DND-41 (cell line): ENCODE measurements around the gene CCDC171.

Experiments used
- ATAC-seq: fragments of 200-7000 bp; cut with Tn5 transposase; 3 replicates; pipeline ENCODE4 v1.9.1; 2021; ENCODE audit warnings: low read depth; ENCODE audit not compliant: insufficient read depth
- DNase-seq: peaks from one replicate; pipeline ENCODE4 v3.0.0-alpha.2; 2020
- H2AFZ ChIP-seq: 2 replicates; pipeline ENCODE4 v1.6.0; 2012; ENCODE audit warnings: low read depth, low read length
- H3K27ac ChIP-seq: 2 replicates; pipeline ENCODE4 v1.5.1; 2012; ENCODE audit warnings: low read length, inconsistent platforms
- H3K27me3 ChIP-seq: fragments of 200-600 bp; sonication (generic); 2 replicates; pipeline ENCODE4 v1.6.0; 2012; ENCODE audit warnings: low read length, mild to moderate bottlenecking, inconsistent platforms; ENCODE audit not compliant: insufficient read depth, poor library complexity
- H3K36me3 ChIP-seq: 2 replicates; pipeline ENCODE4 v1.5.1; 2012; ENCODE audit warnings: low read length, inconsistent platforms; ENCODE audit not compliant: insufficient read depth
- H3K4me1 ChIP-seq: 2 replicates; pipeline ENCODE4 v1.5.1; 2012; ENCODE audit warnings: mild to moderate bottlenecking, low read length; ENCODE audit not compliant: insufficient read depth
- H3K4me2 ChIP-seq: 2 replicates; pipeline ENCODE4 v1.6.0; 2012; ENCODE audit warnings: mild to moderate bottlenecking, moderate library complexity, low read length, inconsistent platforms; ENCODE audit not compliant: insufficient read depth
- H3K4me3 ChIP-seq, 2 experiments: fragments of 200-600 bp in 1 of 2; shearing (Covaris generic) in 1 of 2; 2 replicates each; pipeline ENCODE4 v1.5.1; 2012 to 2016; ENCODE audit warnings: inconsistent platforms in 2 of 2, low read length in 2 of 2, mild to moderate bottlenecking in 2 of 2, low read depth in 1 of 2, moderate library complexity in 1 of 2
- H3K79me2 ChIP-seq: 2 replicates; pipeline ENCODE4 v1.6.0; 2012; ENCODE audit warnings: low read length, inconsistent platforms; ENCODE audit not compliant: insufficient read depth
- H3K9ac ChIP-seq: 2 replicates; pipeline ENCODE4 v1.6.0; 2012; ENCODE audit warnings: low read depth, mild to moderate bottlenecking, inconsistent platforms, low read length, moderate library complexity
- H3K9me3 ChIP-seq: 2 replicates; pipeline ENCODE4 v1.5.1; 2012; ENCODE audit warnings: low read length, moderate library complexity, mild to moderate bottlenecking, inconsistent platforms; ENCODE audit not compliant: insufficient read depth, severe bottlenecking
- H4K20me1 ChIP-seq: 2 replicates; pipeline ENCODE4 v1.6.0; 2012; ENCODE audit warnings: low read length; ENCODE audit not compliant: insufficient read depth
- CTCF ChIP-seq: IDR thresholded peaks from 2 replicates; pipeline ENCODE4 v1.5.1; 2012; ENCODE audit warnings: borderline replicate concordance, low read length, moderate library complexity, mild to moderate bottlenecking; ENCODE audit not compliant: poor library complexity, severe bottlenecking; ENCODE audit errors: extremely low read depth
- EZH2 ChIP-seq: IDR thresholded peaks from 3 replicates; pipeline ENCODE4 v1.6.1; 2012; ENCODE audit warnings: borderline replicate concordance, low read depth, mild to moderate bottlenecking, moderate library complexity, low read length, inconsistent platforms; ENCODE audit not compliant: severe bottlenecking

The CCDC171 gene

GRCh38 chr9:15724612-15725011 is 171.8 kb downstream of the CCDC171 start:
- no peak for ATAC-seq
- Histone ChIP-seq H3K4me2 (no peak overlapping the region), H3K9me3 (no peaks in the 10 kb centered on the region), H3K27me3 (no peaks in the 10 kb centered on the region), H2AFZ (no peak overlapping the region), H3K9ac (no peak overlapping the region), H3K79me2 (no peaks in the 10 kb centered on the region), H4K20me1 (no peaks in the 10 kb centered on the region), H3K27ac (no peak overlapping the region), H3K36me3 (no peaks in the 10 kb centered on the region), H3K4me1 (no peaks in the 10 kb centered on the region), H3K4me3 (no peak overlapping the region)
- TF ChIP-seq CTCF = no peak
- no peak for TF ChIP-seq EZH2
- no peak for DNase-seq

GRCh38 chr9:15725953-15726352 is 173.1 kb downstream of the CCDC171 start:
- Histone ChIP-seq H3K4me1 (no peaks in the 10 kb centered on the region), H4K20me1 (no peaks in the 10 kb centered on the region)
- ATAC-seq = no peak

GRCh38 chr9:15729507-15729906 is 176.7 kb downstream of the CCDC171 start:
- no peak overlapping the region for H3K9ac ChIP-seq
- H3K4me1 ChIP-seq = no peaks in the 10 kb centered on the region
- no peak overlapping the region for H2AFZ ChIP-seq
- TF ChIP-seq EZH2 (no peak), CTCF (no peak)
- ATAC-seq (no peak), DNase-seq (no peak)
- no peak overlapping the region for H3K4me2 ChIP-seq
- H4K20me1 ChIP-seq = no peaks in the 10 kb centered on the region
- no peak overlapping the region for H3K27ac ChIP-seq
- no peaks in the 10 kb centered on the region for H3K36me3 ChIP-seq
- no peak overlapping the region for H3K4me3 ChIP-seq
- no peaks in the 10 kb centered on the region for H3K79me2 ChIP-seq
- H3K27me3 ChIP-seq = no peaks in the 10 kb centered on the region
- H3K9me3 ChIP-seq = no peaks in the 10 kb centered on the region

More at GRCh38 chr9:15725953-15726352, 173.1 kb downstream of the CCDC171 start:
- no peak overlapping the region for H3K27ac ChIP-seq
- H3K9me3 ChIP-seq = no peaks in the 10 kb centered on the region
- H3K36me3 ChIP-seq = no peaks in the 10 kb centered on the region
- no peaks in the 10 kb centered on the region for H3K79me2 ChIP-seq
- no peak for TF ChIP-seq CTCF
- H3K9ac ChIP-seq = no peak overlapping the region
- H2AFZ ChIP-seq = no peak overlapping the region
- DNase-seq = no peak
- H3K27me3 ChIP-seq = no peaks in the 10 kb centered on the region
- H3K4me3 ChIP-seq = no peak overlapping the region
- H3K4me2 ChIP-seq = no peak overlapping the region
